HUDEP-2 (cell line): ENCODE data around the gene ACBD6.

Source experiments
- DNase-seq, 76 experiments: peaks; one replicate each; lab custom pipeline; 2025; ENCODE audit not compliant: unreplicated experiment in 76 of 76; lab: John Stamatoyannopoulos, UW

ACBD6 gene

DNA sequence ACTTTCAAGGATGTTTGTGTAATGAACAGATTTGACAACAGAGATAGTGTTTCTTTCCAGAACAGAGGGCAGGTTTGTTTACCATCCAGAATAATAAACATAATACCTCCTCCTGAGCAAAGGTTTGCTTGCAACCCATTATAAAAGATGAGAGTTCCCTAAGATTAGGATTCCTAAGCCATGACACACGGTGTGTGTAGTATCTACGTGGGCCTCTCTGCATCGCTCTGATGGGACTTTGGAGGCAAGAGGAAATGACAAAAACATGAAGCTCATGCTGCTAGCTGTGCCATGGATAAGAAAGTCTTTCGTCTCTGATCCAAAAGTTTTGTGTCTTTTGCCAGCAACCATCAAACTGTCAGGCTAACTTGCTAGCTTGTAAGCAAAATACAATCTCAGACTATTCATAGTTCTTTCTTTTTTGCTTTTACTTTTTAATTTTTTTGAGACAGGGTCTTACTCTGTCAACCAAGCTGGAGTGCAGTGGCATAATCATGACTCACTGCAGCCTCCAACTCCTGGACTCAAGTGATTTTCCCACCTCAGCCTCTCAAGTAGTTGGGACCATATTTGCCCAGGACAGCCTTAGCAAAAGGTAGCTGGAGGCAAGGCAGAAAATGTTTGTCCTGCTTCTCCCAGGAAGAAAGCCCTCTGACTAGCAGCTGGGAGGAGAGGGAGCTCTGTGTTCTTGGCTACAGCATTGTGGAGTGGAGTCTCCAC is 191.2 kb downstream of the ACBD6 start:
- DNase-seq, result no peak

DNA sequence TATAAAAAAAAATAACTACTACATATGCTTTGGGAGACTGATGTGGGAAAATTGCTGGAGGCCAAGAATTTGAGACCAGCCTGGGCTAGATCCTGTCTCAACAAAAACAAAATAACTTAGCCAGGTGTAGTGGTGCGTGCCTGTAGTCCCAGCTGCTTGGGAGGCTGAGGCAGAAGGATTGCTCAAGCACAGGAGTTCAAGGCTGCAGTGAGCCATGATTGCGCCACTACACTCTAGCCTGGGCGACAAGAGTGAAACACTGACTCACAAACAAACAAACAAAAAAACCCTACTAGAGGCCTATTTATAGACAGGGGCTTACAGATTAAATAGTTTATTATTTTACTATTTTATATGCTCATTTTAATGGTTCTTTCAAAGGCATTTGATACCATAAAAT is 192.3 kb downstream of the ACBD6 start:
- no peak for DNase-seq

DNA sequence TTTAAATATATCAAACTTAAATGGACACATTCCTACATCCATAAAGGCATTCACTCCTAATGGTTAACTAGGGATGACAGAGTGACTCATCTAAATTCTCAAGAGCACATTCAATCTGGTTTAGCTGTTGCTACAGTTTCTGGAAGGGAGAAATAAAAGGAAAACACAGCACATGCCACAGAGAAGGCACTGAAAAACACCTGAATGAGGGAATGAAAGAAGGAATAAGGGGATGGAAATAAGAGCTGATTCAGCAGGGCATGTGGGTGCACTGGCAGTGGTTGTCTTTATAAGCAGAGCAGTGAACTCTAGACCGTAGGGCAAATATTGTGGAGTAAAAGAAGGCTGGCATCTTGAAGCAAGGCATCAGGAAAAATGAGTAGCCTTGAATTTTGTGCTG is 193.0 kb downstream of the ACBD6 start:
- DNase-seq, result no peak

DNA sequence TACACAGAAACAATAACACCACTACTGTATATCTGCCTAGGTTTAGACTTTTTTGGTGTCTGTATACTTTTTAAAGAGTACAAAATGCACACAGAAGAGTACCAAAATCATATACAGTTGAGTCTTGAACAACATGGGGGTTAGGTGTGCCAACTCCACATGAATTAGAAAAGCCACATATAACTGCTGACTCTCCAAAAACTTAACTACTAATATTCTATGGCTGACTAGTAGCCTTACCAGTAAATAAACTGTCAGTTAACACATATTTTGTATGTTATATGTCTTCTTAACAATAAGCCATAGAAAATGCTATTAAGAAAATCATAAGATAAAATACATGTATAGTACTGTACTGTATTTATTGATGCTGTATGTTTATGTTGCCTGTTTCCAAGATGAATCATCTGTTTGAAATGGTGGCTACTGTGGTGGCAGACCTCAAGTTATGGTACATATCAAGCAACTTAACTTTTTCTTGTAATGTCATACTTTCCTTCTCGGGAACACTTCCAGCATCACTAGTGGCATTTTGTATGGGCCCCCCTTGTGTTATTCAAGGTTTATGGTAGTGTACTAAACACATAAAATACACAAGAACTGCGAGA is 201.1 kb downstream of the ACBD6 start:
- DNase-seq, result no peak

DNA sequence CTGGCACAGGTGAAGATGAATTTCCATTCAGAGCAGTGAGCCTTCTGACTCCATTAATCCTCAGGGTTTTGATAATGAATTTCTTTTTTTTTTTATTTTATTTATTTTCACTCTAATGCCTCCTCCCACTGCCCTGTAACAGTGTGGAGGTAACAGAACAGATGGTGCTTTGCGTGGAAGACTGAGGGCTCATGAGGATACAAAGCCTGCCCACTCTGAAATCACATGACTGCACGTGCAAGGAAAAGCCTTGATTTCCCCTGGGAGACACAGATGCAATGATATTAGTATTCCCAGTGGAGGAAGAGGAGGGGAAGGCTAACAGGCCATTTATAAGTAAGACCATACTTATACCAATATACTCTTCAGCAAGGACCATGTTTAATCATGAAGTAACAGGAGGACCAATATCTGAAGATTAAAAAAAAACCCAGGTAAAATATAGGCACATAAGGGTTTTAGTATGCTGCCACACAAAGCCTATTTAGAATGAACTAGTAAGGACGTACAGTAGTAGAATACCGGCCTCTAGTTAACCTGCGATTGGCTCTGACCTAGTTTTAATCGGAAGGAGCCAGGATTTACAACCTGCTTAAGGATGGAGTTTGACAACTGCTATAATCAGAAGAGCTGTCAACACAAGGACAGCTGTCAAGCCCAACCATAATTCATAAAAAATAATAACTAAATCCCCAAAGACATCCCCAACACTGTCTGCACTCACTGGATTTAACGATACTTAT is 202.7 kb downstream of the ACBD6 start:
- no peak for DNase-seq

DNA sequence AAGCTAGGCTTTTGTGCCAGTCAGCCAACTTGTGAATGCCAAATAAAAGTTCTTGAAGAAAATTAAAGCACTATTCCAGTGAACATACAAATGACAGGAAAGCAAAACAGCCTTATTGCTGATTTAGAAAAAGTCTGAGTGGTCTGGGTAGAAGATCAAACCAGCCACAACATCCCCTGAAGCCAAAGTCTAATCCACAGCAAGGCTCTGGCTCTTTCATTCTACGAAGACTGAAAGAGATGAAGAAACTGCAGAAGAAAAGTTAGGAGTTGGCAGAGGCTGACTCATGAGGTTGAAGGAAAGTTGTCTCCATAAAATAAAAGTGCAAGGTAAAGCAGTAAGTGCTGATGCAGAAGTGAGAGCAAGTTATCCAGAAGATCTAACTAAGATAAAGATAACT is 206.4 kb downstream of the ACBD6 start:
- no peak for DNase-seq

DNA sequence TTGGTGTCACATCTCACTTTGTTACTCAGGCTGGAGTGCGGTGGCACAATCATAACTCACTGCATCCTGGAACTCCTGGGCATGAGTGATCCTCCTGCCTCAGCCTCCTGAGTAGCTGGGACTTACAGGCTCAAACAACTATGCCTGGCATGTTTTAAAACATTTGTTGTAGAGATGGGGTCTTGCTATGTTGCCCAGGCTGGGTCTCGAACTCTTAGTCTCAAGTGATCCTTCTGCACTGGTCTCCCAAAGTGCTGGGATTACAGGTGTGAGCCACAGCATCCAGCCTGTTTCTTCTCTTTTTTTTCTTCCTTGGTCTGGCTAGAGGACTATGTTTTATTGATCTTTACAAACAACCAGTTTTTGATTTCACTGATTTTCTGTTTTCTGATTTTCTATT is 207.7 kb downstream of the ACBD6 start:
- no peak for DNase-seq

DNA sequence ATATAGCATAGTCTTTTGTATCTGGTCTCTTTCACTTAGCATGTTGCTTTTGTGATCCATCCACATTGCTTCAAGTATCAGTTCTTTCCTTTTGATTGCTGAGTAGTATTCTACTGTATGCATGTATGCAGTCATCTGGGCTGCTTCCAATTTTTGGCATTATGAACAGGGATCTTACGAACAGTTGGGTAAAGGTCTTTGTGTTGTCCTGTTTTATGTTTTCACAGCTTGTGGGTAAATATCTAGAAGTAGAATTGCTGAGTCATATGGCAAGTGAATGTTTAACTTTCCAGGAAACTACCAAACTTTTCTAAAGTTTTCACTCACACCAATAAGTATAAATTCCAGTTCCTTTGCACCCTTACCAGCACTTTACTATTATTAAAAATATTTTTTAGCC is 211.4 kb downstream of the ACBD6 start:
- DNase-seq, result no peak

DNA sequence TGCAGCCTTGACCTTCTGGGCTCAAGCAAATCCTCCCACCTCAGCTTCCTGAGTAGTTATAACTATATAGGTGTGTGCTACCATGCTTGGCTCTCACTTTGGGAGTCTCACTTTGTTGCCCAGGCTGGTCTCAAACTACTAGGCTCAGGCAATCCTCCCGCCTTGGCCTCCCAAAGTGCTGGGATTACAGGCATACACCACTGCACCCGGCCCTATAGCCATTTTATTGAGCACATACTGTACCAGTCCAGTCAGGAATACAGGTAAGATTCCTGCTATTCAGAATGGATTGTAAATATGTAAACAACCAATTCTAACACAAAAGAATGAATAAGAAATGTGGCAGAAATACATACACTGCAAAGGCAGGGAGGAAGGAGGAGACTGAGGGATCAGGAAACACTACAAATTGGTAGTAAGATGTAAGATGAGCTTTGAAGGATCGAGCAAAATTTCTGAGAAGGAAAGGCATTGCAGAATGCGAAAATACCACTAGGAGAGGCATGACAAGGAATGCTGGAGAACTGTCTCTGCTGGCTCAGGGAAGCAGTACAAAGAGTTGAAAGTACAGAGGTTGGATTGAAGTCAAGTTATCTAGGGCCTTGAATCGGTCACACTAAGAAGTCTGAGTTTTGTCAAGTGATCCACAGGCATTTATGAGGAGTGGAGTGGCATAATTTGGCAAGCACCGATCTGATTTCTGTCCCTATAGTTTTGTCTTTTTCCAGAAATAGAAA is 211.9 kb downstream of the ACBD6 start:
- DNase-seq, result no peak

DNA sequence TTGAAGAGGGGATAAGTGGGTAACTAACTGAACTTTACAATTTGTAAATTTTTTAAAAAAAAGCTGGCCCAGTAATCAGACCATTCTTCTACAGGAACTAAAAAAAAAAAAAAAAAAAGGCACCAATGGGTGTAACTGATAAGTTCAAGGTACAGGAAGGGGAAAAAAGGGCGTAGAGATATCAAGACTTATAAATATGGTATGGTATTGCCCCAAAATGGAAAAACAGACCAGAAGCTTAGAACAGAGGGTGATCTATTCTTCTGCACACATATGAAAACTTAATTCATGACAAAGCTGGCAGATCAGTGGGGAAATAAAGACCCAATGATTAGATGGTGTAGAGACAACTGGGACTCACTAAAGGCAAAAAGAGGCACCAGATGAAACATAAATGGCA is 213.4 kb downstream of the ACBD6 start:
- peak in 14 of 76 experiments; percentile 2 to 51 (median 17) for DNase-seq

DNA sequence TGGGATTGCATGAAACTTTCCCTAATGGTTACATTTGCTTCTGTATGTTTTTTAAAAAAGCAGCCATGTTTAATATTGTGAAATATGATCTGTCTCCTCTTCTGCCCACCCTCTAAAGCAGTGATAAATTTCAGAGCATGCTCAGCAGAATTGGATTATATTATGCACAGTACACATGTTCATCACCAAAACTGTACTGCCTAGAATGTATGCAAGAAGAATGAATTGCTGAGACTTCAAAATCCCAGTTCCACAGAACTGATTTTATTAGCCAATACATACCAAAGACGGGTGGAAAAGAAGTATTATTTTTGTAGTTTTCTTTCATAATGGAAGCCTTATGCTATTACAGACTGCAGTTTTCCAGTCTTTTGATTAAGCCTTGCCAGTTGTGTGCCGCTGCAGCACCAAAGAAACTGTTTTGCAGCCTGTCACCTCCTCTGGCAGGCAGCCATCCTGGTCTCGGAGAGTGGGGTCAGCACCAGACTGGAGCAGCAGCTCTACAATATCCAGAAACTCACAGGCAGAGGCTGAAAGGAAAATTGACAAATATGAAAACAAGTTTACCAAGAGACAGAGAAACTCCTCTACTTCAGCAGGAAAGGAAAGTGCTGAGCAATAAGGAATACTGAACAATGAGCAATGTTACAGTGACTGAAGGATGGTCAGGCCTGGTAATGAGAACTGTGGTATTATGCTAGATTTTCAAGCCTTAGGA is 214.2 kb downstream of the ACBD6 start:
- peak in 8 of 76 experiments; percentile 9 to 58 (median 42) for DNase-seq

DNA sequence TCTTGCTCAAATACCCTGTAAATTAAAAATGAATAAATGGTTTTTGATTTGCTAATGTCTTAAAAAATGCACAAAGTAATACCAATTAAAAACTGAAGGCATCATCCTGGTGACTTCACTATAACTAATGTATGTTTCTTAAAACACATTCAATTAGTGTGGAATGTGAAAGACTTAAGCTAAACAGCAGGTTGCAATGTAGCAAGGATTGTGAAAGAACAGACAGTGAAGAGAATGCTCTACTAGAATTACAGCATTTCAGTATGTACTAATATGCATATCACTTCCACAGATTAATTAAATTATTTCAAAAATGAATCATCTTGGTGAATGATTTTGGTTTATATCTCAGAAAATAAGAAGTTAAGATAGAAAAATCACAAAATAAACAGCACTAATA is 216.0 kb downstream of the ACBD6 start:
- DNase-seq, result no peak

DNA sequence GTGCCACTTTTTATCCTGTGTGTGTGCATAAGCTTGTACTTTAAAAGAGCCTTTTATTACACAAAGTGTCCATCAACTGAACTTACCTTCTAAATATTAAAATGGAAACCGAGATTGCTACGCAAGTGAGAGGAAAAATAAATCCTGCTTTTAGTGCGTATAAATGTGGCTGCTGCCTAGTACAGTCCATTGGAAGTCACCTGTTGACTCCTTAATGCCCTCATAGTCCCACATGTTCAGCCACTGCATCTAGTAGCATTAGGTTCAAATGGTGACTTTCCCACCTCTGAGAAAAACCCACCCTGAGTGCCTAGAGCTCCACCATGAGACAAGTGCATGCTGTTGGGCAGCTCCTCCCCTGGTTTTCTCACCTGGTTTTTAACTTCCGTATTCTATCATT is 219.3 kb downstream of the ACBD6 start:
- DNase-seq, result no peak

DNA sequence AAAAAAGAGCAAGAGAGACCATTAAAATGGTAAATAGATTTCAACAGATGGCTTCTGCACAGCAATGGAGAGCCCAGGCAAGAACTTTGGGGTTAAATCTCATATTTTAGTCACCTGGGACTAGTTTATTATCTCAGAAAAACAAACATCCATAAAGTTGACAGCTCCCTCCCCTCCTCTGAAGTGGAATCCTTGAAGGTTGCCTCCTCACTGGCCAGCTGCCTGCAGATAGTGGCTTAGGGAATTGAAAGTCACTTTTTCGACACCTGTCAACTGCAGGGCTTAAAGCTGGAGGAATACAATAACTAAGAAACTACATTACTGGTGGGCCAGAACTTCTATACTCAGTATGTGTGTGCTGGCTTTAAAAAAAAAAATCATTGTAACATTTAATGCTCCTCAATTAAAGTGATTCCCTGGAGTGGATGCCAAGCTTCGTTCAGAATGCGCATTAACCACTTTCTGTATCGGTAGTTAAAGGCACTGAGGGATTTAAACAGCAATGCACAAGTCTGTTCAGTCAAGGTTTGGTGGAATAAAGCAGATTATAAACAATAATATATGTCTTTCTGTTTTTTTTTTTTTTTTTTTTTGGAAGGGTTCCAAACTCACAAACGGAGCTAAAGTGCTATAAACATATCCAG is 219.9 kb downstream of the ACBD6 start:
- no peak for DNase-seq

DNA sequence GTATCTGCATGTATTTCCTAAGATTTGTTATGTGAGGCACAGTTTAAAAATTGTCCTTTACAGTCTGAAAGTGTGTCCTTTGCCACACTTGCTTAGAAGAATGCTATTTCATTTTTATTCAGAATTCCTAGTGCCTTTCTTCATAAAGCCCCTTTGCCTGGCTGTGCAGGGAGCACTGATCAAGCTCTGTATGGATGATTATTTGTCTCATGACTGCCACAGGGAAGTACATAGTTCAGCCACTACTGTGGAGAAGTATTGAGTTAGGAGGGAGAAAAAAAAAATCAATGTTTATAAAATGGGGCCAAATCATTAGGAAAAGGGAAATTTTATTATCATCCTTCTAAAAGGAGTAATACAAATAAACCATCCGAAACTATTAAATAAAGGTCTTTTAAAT is 220.9 kb downstream of the ACBD6 start:
- no peak for DNase-seq

DNA sequence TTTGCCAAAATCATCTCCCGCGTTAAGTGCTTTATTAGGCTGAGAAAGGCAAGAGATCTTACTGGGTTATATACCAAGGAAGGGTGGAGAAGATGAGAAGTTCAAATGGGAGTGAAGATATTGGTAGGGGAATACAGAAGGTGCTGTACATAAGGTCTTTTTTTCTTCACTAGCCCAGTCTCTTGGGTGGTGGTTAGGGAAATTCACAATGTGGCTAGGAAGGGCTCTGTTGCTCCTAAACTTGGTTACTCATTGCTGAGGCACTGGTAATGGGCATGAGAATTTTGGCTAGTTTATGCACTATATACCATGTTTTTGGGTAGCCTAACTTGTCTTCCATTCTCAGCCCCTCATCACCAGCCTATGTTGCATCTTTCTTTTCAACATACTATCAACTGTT is 221.8 kb downstream of the ACBD6 start:
- DNase-seq, result no peak

DNA sequence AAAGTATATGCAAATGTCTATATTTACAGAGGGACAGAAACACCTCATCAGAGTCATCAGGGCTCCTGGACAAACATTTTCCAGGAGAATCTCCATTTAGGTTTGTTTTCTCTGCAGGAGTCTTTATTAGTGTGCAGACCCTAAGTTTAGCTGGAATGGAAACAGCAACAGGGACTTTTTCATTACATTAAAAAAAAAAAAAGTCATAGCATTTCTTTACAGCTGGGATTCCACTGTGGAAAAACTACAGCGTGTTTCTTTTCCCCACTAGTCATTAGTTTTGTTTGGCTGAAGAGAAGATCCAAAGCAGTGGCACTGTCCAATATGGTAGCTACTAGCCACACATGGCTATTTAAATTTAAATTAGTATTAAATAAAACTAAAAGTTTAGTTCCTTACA is 222.7 kb downstream of the ACBD6 start:
- DNase-seq, result no peak

DNA sequence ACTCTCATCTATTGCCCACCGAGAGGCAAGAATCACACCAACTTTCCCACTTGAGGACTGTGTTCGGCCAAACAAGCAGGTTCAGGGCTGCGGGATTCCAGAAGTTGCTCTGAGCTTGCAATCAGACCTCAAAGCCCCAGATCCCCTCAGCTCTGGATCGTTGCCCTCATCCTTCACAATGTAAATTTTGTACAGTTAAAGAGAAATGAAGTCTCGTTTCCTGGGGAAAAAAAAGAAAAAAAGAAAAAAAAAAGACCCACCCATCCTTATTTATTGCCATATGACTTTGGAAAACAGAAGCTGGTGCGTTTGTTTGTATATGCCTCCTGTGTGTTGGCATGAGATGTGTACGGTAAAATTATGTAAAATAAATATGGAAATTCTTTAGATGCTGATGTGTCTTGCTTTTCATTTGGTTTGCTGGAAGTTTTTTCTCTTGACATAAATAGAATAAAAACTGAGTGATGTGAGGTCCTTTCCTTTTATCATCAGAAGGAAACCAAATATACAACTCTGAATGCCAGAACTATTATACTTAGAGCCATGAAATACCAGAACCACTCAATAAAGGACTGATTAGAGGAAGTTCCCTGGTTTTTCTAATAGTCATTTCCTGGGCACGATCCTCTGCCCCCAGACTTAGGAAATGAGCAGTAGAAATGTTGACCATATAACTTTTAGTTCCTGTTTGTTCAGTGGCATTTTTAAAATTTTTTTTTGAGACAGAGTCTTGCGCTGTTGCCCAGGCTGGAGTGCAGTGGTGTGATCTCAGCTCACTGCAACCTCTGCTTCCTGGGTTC is 223.6 kb downstream of the ACBD6 start:
- DNase-seq, result no peak

DNA sequence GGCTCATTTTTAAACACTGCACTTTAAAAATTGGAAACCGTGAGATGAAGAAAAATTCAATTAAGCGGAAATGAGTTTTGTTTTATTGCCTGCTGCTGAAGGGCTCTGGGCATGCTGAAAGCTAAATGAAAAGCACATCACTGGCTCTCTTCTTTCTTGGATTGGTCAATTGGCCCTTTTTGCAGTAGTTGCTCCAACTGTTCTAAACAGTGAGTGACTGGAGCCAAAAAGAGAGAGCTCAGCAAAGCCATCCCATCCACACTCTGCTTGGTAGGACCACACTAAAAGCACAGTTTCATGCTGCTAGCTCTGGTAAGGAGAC is 224.2 kb downstream of the ACBD6 start:
- DNase-seq, result no peak
